Activated CD8-positive, alpha-beta memory T cell treated with anti-CD3 and anti-CD28 coated beads for 48 hours (primary cell): Measurements from ENCODE around the gene RAP2B.
A peak's percentile ranks its signal among the peaks of the same experiment; 100 is the strongest.

Experiments used
- DNase-seq, 3 experiments: peaks; one replicate each; pipeline ENCODE4 v3.0.0-alpha.2; 2020; ENCODE audit warnings: low read depth in 2 of 3, low spot score in 2 of 3

RAP2B gene

GRCh38 chr3:153159771-153160397, 2.1 kb upstream of the RAP2B start:
- no peak for DNase-seq

GRCh38 chr3:153160451-153161137, 1.4 kb upstream of the RAP2B start:
- DNase-seq: peak; percentile 54 to 59 (median 56)

- peak; percentile 56 to 77 (median 74) for DNase-seq
Observed at GRCh38 chr3:153161138-153161713, 800 bp upstream of the RAP2B start.

GRCh38 chr3:153162513-153163392, 727 bp downstream of the RAP2B start:
- DNase-seq: peak; percentile 11 to 30 (median 20)

GRCh38 chr3:153163393-153163724, 1.3 kb downstream of the RAP2B start:
- DNase-seq: no peak

- DNase-seq: no peak
Observed at GRCh38 chr3:153163756-153164550, 1.9 kb downstream of the RAP2B start.

GRCh38 chr3:153165261-153165681, 3.2 kb downstream of the RAP2B start:
- no peak for DNase-seq

GRCh38 chr3:153166206-153166605, 4.2 kb downstream of the RAP2B start:
- no peak for DNase-seq

GRCh38 chr3:153166796-153167195, 4.8 kb downstream of the RAP2B start:
- no peak for DNase-seq

GRCh38 chr3:153169793-153170383, 7.9 kb downstream of the RAP2B start:
- DNase-seq: no peak

GRCh38 chr3:153171256-153171655, 9.2 kb downstream of the RAP2B start:
- no peak for DNase-seq

- DNase-seq: no peak
Observed at GRCh38 chr3:153171918-153172317, 9.9 kb downstream of the RAP2B start.

- no peak for DNase-seq
Observed at GRCh38 chr3:153172796-153173757, 11.1 kb downstream of the RAP2B start.

GRCh38 chr3:153173758-153174516, 11.9 kb downstream of the RAP2B start:
- DNase-seq: no peak

GRCh38 chr3:153176197-153176596, 14.2 kb downstream of the RAP2B start:
- no peak for DNase-seq

GRCh38 chr3:153180860-153181372, 18.9 kb downstream of the RAP2B start:
- DNase-seq: no peak

GRCh38 chr3:153182501-153183293, 20.7 kb downstream of the RAP2B start:
- DNase-seq: no peak

GRCh38 chr3:153190923-153191322, 28.9 kb downstream of the RAP2B start:
- no peak for DNase-seq
